Activated CD4-positive, CD25-positive, alpha-beta regulatory T cell (primary cell): ENCODE results near the gene MUC6.
"Not testable (repeated sequence)": the region's sequence is repeated elsewhere in the genome, so short reads cannot be mapped to it uniquely, and the experiment has no call there.

Experiments
- DNase-seq, 4 experiments: peaks; one replicate each; lab custom pipeline; 2025; lab: John Stamatoyannopoulos, UW

MUC6 gene

GRCh38 chr11:1023811-1024596, 12.5 kb downstream of the MUC6 start:
- no peak for DNase-seq

GRCh38 chr11:1022908-1023810, 13.4 kb downstream of the MUC6 start:
- DNase-seq, result no peak

- no peak for DNase-seq
These were observed 14.1 kb downstream of the MUC6 start for GRCh38 chr11:1022411-1022810.

- DNase-seq, result no peak
These were observed 16.2 kb downstream of the MUC6 start for GRCh38 chr11:1020211-1020905.

- DNase-seq, result no peak
These were observed 17.1 kb downstream of the MUC6 start for GRCh38 chr11:1019321-1019910.

- DNase-seq, result no peak
These were observed 18.4 kb downstream of the MUC6 start for GRCh38 chr11:1018091-1018490.

GRCh38 chr11:1017269-1018005, 19.1 kb downstream of the MUC6 start:
- DNase-seq, result no peak

- DNase-seq, result not testable (repeated sequence)
These were observed 19.9 kb downstream of the MUC6 start for GRCh38 chr11:1016610-1017126.

GRCh38 chr11:1015826-1016545, 20.5 kb downstream of the MUC6 start:
- DNase-seq, result no peak

GRCh38 chr11:1015064-1015463, 21.5 kb downstream of the MUC6 start:
- no peak for DNase-seq

GRCh38 chr11:1014276-1014675, 22.2 kb downstream of the MUC6 start:
- no peak for DNase-seq

GRCh38 chr11:1013631-1013935, 22.9 kb downstream of the MUC6 start:
- DNase-seq, result no peak

GRCh38 chr11:1012740-1013630, 23.5 kb downstream of the MUC6 start:
- no peak for DNase-seq

GRCh38 chr11:1012291-1012690, 24.2 kb downstream of the MUC6 start:
- no peak for DNase-seq

GRCh38 chr11:1011320-1011698, 25.2 kb downstream of the MUC6 start:
- DNase-seq, result no peak

GRCh38 chr11:1010551-1011319, 25.8 kb downstream of the MUC6 start:
- DNase-seq, result no peak

GRCh38 chr11:1009991-1010390, 26.5 kb downstream of the MUC6 start:
- DNase-seq, result no peak

- no peak for DNase-seq
These were observed 27.1 kb downstream of the MUC6 start for GRCh38 chr11:1009371-1009770.

GRCh38 chr11:1008803-1009145, 27.7 kb downstream of the MUC6 start:
- DNase-seq, result no peak
